ENCODE results near the gene HAPLN1.

DNA sequence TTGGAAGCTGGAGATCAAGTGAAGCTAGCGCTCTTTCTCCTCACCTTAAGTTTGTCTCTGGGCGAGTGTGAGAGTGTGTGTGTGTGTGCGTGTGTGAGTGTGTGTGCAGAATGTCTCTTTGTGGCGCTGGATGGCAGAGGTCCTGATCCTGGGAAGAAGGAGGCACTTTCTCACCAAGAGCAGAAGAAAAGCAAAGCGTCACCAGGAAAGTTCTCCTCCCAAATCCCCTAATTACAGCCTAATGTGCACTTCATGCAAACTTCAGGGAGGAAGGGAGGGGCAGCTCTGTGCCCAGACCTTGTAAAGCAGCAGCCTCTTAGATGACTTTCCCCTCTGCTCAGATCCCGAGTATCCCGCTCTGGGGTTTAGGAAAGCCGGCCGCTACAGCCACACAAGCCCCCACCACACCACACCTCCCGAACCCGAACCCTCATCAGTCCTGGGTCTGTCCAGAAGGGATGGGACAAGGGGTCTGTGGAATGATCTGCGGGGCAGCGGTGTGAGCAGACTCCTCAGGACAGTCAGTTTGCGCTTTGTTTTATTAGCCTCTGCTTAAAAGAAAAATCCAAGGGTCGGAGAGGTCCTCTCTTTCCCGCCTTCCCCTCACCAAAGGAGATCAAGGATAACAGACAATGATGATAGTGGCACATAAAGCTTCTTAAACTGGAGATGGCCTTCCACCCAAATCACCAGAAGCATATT is at the start of gene HAPLN1:
- TF ChIP-seq CTCF (IDR thresholded peaks at IDR 0.05) = no peak
- TF ChIP-seq POLR2A (IDR thresholded peaks at IDR 0.05) = no peak
- no peak for TF ChIP-seq EP300 (IDR thresholded peaks at IDR 0.05)
